Caco-2 (cell line): ENCODE data around the gene DMBX1. TPM values are rescaled to one million over a fixed set of nuclear protein-coding genes. Genes with fewer than 3 reads are reported as not detected.

Source experiments
- BruUV-seq: library from RNA; stranded (reverse); fragments of 400-500 nt; replicated peaks from 2 replicates; lab custom pipeline; 2021; lab: Mats Ljungman, UMichigan
- CTCF ChIA-PET: fragments of 300-600 bp; sonication (Branson Sonifier 250); formaldehyde crosslinking; loops from one replicate; lab custom pipeline; 2022; ENCODE audit warnings: antibody characterized with exemption; lab: Charles Lee
- POLR2A ChIA-PET: fragments of 300-600 bp; sonication (Branson Sonifier 250); formaldehyde crosslinking; loops from one replicate; lab custom pipeline; 2022; ENCODE audit warnings: antibody characterized with exemption; lab: Charles Lee
- DNase-seq, 2 experiments: peaks; one replicate each; pipeline versions ENCODE4 v3.0.0 to v3.0.0-alpha.2; 2020 to 2022
- H3K27me3 ChIP-seq: replicated peaks from 2 replicates; pipeline ENCODE4 v1.6.0; 2011; ENCODE audit warnings: low read length; ENCODE audit not compliant: control insufficient read depth, insufficient read depth
- H3K36me3 ChIP-seq: 2 replicates; pipeline ENCODE4 v1.5.1; 2011; ENCODE audit warnings: low read length; ENCODE audit not compliant: control insufficient read depth, insufficient read depth
- H3K4me1 ChIP-seq: fragments of 250-450 bp; sonication (Bioruptor Pico); 2 replicates; pipeline ENCODE4 v1.5.1; 2020; ENCODE audit warnings: mild to moderate bottlenecking
- H3K4me3 ChIP-seq: 2 replicates; pipeline ENCODE4 v1.5.1; 2011; ENCODE audit warnings: low read depth, mild to moderate bottlenecking, control low read depth, low read length
- H3K9me3 ChIP-seq: fragments of 250-450 bp; sonication (Bioruptor Pico); 2 replicates; pipeline ENCODE4 v1.5.1; 2020; ENCODE audit warnings: mild to moderate bottlenecking, moderate library complexity
- H3K27ac Mint-ChIP-seq: one replicate; pipeline ENCODE4 v1.8.0; 2022; ENCODE audit warnings: mixed read lengths; ENCODE audit not compliant: unreplicated experiment
- H3K27me3 Mint-ChIP-seq: one replicate; pipeline ENCODE4 v1.8.0; 2022; ENCODE audit warnings: mixed read lengths; ENCODE audit not compliant: insufficient read depth, unreplicated experiment
- H3K36me3 Mint-ChIP-seq: one replicate; pipeline ENCODE4 v1.8.0; 2022; ENCODE audit warnings: mild to moderate bottlenecking, mixed read lengths; ENCODE audit not compliant: insufficient read depth, unreplicated experiment
- H3K4me1 Mint-ChIP-seq: one replicate; pipeline ENCODE4 v1.8.0; 2022; ENCODE audit warnings: low read depth, mixed read lengths; ENCODE audit not compliant: unreplicated experiment
- H3K4me3 Mint-ChIP-seq: one replicate; pipeline ENCODE4 v1.8.0; 2022; ENCODE audit warnings: mild to moderate bottlenecking, moderate library complexity, mixed read lengths; ENCODE audit not compliant: unreplicated experiment
- H3K9me3 Mint-ChIP-seq: one replicate; pipeline ENCODE4 v1.8.0; 2022; ENCODE audit warnings: mixed read lengths; ENCODE audit not compliant: unreplicated experiment
- intact Hi-C: fragments of 100-400 bp; cut with micrococcal nuclease; formaldehyde crosslinking; loops from one replicate; pipeline ENCODE4 v1.10.0; 2022; ENCODE audit not compliant: unreplicated experiment
- total RNA-seq: library from RNA; stranded (reverse); gene quantifications from 2 replicates; pipeline ENCODE4 v1.2.3, GENCODE V29; 2022
- TF ChIP-seq, protein P1 (sequence below), 2 experiments: fragments of 200-600 bp in 1 of 2; IDR thresholded peaks; 1 replicate in 1 of 2; 2 replicates in 1 of 2; pipeline versions ENCODE4 v1.5.1 to v1.8.0; 2011 to 2022; ENCODE audit warnings: antibody characterized with exemption in 1 of 2, control low read depth in 1 of 2, inconsistent platforms in 1 of 2, low read depth in 1 of 2, low read length in 1 of 2, mild to moderate bottlenecking in 1 of 2, moderate library complexity in 1 of 2; ENCODE audit not compliant: insufficient read depth in 1 of 2, severe bottlenecking in 1 of 2, unreplicated experiment in 1 of 2

Gene DMBX1
- total RNA-seq, 1 experiment from 2014 or later: 0.16 TPM

DNA sequence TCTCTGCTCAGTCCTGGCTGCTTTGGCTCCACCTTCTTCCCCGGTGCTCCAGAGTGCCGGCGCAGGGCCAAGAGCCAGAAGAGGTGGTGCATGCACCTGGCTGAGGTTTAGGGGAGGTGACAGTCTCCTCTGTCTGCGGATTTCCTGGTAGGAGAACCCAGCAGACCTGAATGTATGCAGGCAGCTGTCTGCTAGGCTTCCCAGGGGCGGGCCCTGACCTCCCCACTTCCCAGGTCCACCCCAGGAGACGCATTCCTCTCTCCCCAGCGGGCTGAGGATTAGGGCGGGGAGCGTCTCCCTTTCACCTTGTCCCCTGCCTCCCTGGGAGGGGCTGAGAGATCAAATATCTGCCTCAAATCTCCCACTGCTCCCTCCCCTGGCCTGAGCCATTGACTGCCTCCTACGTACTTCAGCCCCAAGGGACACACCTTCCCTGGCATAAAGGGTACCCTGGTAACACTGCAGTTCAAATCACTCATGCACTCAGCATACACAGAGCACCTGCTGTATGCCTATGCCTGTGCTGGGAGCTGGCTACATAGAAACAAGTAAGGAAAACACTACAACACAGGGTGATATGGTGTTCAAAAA, 27.5 kb downstream of the DMBX1 start:
- H3K9me3 ChIP-seq: no peaks in the 10 kb centered on the region
- H3K9me3 Mint-ChIP-seq: no peaks in the 10 kb centered on the region
- H3K4me3 Mint-ChIP-seq: no peak overlapping the region
- ChIA-PET POLR2A (no interaction called here), CTCF (interaction anchor here (0.6 kb wide), 1 partner anchor 1790 kb away, joined by 5 read pairs; no protein-coding TSS in a partner anchor)
- no peaks in the 10 kb centered on the region for H3K27me3 Mint-ChIP-seq
- intact Hi-C loops: no loop called here
- peaks cover 7% of the 10 kb centered on the region; the same call in 1 of the 2 replicates for H3K4me1 ChIP-seq
- H3K36me3 Mint-ChIP-seq: no peaks in the 10 kb centered on the region
- no TSS peak for BruUV-seq
- peak; percentile 47 to 64 for DNase-seq
- TF ChIP-seq, protein P1, sequence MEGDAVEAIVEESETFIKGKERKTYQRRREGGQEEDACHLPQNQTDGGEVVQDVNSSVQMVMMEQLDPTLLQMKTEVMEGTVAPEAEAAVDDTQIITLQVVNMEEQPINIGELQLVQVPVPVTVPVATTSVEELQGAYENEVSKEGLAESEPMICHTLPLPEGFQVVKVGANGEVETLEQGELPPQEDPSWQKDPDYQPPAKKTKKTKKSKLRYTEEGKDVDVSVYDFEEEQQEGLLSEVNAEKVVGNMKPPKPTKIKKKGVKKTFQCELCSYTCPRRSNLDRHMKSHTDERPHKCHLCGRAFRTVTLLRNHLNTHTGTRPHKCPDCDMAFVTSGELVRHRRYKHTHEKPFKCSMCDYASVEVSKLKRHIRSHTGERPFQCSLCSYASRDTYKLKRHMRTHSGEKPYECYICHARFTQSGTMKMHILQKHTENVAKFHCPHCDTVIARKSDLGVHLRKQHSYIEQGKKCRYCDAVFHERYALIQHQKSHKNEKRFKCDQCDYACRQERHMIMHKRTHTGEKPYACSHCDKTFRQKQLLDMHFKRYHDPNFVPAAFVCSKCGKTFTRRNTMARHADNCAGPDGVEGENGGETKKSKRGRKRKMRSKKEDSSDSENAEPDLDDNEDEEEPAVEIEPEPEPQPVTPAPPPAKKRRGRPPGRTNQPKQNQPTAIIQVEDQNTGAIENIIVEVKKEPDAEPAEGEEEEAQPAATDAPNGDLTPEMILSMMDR (IDR thresholded peaks at IDR 0.05; ENCODE audit: insufficient read depth in 1 of 2, low read depth in 1 of 2, low read length in 1 of 2, severe bottlenecking in 1 of 2, unreplicated experiment in 1 of 2): no peak
- H3K36me3 ChIP-seq: no peaks in the 10 kb centered on the region
- H3K4me3 ChIP-seq: no peak overlapping the region
- no peaks in the 10 kb centered on the region for H3K4me1 Mint-ChIP-seq
- no peak overlapping the region for H3K27ac Mint-ChIP-seq
- no peaks in the 10 kb centered on the region for H3K27me3 ChIP-seq

DNA sequence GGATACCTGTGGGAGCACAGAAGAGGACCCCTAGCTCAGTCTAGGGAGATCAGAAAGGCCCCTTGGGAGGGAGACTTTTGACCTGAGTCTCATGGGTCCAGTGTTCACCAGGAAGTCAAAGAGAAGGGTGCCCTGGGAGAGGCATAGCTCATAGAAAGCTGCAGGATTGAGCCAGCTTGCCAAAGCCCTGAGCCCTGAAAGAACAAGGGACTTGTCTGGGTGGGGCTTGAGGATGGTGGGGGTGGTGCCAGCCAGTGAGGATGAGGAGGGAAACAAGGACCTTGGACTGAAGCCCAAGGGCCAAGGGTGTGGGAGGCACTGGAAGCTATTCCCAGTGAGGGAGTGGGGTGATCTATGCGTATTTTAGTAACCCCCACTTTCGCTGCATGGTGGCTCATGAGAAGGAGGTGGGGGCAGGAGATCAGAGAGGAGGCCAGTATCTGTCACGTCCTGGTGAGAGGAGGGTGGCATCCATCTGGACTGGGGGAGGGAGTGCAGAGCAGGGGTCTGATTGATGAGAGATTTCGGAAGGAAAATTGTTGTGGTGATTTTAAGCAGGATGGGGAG, 28.4 kb downstream of the DMBX1 start:
- no peaks in the 10 kb centered on the region for H3K27me3 Mint-ChIP-seq
- BruUV-seq: no TSS peak
- intact Hi-C loops: no loop called here
- no peaks in the 10 kb centered on the region for H3K4me1 Mint-ChIP-seq
- Histone ChIP-seq H3K4me3 (no peak overlapping the region), H3K4me1 (peaks cover 7% of the 10 kb centered on the region; the same call in 1 of the 2 replicates), H3K36me3 (no peaks in the 10 kb centered on the region), H3K27me3 (no peaks in the 10 kb centered on the region), H3K9me3 (no peaks in the 10 kb centered on the region)
- no peaks in the 10 kb centered on the region for H3K36me3 Mint-ChIP-seq
- TF ChIP-seq, protein P1 (IDR thresholded peaks at IDR 0.05; ENCODE audit: insufficient read depth in 1 of 2, low read depth in 1 of 2, low read length in 1 of 2, severe bottlenecking in 1 of 2, unreplicated experiment in 1 of 2): no peak
- H3K9me3 Mint-ChIP-seq: no peaks in the 10 kb centered on the region
- CTCF ChIA-PET: interaction anchor here (0.6 to 0.7 kb wide), 2 partner anchors 12 to 18 kb away, joined by 3 read pairs; no protein-coding TSS in a partner anchor
- POLR2A ChIA-PET: no interaction called here
- DNase-seq: no peak
- H3K27ac Mint-ChIP-seq: no peak overlapping the region
- no peak overlapping the region for H3K4me3 Mint-ChIP-seq

DNA sequence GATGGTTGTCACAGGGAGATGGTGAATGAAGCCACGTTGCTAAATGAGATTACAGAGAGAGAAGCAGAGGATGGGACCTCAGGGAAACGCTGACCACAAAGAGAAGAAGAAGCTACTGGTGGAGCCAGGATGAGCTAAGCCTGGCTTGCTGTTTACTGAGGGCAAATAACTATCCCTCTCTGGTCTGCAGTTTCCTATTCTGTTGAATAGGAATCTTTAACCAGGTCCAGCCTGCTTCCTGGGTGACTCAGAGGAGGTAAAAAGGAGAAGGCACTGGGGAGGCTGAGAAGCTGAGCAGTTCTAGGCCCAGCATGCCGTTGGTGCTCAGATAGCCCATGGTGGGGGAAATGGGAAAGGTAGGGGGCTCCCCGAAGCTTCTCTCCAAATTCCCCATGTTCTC, 29.6 kb downstream of the DMBX1 start:
- H3K27me3 Mint-ChIP-seq: no peaks in the 10 kb centered on the region
- DNase-seq: no peak
- intact Hi-C loops: no loop called here
- H3K4me1 Mint-ChIP-seq: no peaks in the 10 kb centered on the region
- H3K36me3 ChIP-seq: no peaks in the 10 kb centered on the region
- BruUV-seq: no TSS peak
- H3K4me3 ChIP-seq: no peak overlapping the region
- no peaks in the 10 kb centered on the region for H3K36me3 Mint-ChIP-seq
- H3K27ac Mint-ChIP-seq: no peak overlapping the region
- no peaks in the 10 kb centered on the region for H3K9me3 ChIP-seq
- H3K4me3 Mint-ChIP-seq: no peak overlapping the region
- CTCF ChIA-PET: no interaction called here
- TF ChIP-seq, protein P1 (IDR thresholded peaks at IDR 0.05; ENCODE audit: insufficient read depth in 1 of 2, low read depth in 1 of 2, low read length in 1 of 2, severe bottlenecking in 1 of 2, unreplicated experiment in 1 of 2): no peak
- no peaks in the 10 kb centered on the region for H3K9me3 Mint-ChIP-seq
- H3K4me1 ChIP-seq: peaks cover 7% of the 10 kb centered on the region; the same call in 1 of the 2 replicates
- no peaks in the 10 kb centered on the region for H3K27me3 ChIP-seq
- POLR2A ChIA-PET: no interaction called here
